HG02973 (cell line): Measurements from ENCODE around the gene HHAT.
A peak's percentile ranks its signal among the peaks of the same experiment; 100 is the strongest.

Experiments used
- ATAC-seq: cut with Tn5 transposase; IDR thresholded peaks from one replicate; pipeline ENCODE4 v1.9.1; 2021; ENCODE audit warnings: moderate library complexity; ENCODE audit not compliant: unreplicated experiment

HHAT gene

GRCh38 chr1:210437111-210437510 is 108.4 kb downstream of the HHAT start:
- no peak for ATAC-seq

DNA sequence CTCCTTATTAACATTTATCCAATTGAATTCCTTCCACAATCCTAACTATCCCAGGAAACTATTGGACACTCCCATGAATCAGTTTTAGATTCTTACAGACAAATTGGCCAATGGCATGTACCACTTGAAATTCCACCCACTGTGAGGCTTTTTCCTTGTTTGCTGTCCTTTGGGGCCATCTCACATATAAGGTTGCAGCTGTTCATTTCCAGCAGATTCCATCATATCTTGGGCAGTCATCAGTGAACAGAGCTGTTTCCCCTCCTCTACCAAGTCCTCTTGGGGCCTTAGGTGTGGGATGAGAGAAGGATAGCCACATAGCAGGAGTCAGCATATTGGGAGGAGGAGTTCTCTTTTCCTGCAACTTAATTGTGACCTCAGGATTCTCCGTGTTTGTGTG is 109.1 kb downstream of the HHAT start:
- no peak for ATAC-seq

- ATAC-seq: no peak
Observed at GRCh38 chr1:210438928-210439841, 110.5 kb downstream of the HHAT start.

DNA sequence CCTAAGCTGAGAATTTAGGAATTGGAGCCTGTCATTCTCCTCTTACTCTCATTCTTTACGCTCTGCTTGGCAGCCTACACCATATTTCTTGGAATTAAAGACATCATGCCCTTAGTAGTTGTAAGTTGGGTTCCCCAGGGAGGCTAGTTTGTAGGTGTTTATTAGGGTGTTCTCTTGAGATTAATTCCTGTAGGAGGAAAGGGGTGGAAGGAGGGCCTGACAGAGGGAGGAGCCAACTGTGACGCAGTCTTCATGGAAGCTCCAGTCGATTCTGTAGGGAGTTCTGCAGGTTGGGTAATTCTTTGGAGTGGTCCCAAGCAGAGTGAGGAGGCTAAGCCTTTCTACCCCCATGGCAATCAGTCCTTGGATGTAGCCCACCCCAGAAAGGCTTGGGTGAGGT is 111.4 kb downstream of the HHAT start:
- no peak for ATAC-seq

DNA sequence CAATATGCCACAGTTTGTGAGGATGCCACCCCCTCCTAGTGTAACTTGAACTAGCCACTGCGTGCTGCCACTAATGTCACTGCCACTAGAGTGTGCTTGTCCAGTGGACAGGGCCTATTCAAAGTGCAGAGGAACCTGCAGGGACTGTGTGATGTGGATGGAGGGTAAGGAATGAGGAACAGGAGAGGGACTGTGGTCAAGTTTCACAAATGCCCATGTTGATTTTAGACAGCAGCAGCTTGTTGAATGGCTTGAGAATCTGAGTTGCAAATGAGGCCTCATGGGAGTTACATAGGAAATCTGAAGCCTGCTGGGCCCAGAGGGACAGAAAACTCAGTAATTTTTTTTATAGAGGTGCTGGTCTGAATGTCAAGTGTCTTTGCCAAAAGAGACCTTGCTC is 112.3 kb downstream of the HHAT start:
- ATAC-seq: no peak

DNA sequence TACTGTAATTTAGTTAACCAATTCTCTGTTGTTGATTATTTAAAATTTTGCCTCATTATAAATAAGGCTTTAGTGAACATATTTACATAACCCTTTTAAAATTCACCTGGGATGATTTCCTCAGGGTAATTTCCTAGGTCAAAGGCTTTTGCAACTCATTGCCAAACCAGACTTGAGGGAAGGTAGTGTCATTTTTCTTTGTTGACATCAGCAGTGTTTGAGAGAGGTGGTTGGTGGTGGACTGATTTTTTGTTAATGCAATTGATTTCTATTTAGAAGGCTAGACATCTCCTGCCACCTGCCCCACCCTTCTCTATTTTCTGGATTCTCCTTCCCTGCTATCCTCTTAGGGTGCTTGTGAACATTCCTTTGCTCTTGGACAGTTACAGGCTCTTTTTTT is 116.8 kb downstream of the HHAT start:
- ATAC-seq: no peak

- no peak for ATAC-seq
Observed at GRCh38 chr1:210445931-210446330, 117.2 kb downstream of the HHAT start.

DNA sequence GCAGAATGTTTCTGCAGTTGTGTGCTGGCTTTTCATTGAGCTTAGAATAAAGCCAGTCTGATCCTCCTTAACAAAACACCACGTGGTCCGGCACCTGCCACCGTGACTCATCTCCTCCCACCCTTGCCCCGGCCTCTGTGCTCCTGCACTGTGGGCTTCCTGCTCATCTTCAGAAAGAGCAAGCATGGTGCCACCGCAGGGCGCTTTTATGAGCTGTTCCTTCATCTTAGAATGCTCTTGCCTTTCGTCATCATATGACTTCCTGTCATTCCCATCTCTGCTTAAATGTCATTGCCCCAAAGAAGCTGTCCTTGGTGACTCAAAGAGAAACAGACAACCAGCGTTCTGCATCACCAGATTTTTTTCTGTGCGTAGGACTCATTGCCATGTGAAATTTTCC is 117.8 kb downstream of the HHAT start:
- peak; percentile 67 for ATAC-seq

- no peak for ATAC-seq
Observed at GRCh38 chr1:210447456-210448057, 118.9 kb downstream of the HHAT start.

DNA sequence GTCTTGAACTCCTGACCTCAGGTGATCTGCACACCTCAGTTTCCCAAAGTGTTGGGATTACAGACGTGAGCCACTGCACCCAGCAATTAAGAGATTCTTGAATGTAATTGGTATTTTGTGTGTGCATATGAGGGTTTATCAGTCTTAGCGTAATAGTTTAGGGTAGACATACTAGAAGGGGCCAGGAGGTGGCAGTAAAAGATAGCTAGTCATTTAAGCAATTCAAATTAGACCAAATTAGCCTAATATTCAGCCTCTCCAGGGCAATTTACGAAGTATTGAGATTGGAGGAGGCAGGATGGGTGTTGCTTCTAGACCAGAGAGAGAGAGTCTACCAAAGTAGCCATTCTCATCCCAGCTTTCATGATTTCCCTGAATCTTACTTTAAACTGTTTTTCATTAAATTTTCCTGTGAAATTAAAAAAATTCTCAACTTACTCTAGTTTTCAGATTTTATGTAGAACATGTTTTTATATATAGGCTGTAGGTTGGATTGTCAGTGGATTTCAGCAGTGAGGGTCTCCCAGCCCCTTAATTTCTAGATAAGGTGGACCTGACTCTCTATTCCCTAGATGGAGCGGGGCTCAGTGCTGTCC is 119.7 kb downstream of the HHAT start:
- ATAC-seq: no peak

DNA sequence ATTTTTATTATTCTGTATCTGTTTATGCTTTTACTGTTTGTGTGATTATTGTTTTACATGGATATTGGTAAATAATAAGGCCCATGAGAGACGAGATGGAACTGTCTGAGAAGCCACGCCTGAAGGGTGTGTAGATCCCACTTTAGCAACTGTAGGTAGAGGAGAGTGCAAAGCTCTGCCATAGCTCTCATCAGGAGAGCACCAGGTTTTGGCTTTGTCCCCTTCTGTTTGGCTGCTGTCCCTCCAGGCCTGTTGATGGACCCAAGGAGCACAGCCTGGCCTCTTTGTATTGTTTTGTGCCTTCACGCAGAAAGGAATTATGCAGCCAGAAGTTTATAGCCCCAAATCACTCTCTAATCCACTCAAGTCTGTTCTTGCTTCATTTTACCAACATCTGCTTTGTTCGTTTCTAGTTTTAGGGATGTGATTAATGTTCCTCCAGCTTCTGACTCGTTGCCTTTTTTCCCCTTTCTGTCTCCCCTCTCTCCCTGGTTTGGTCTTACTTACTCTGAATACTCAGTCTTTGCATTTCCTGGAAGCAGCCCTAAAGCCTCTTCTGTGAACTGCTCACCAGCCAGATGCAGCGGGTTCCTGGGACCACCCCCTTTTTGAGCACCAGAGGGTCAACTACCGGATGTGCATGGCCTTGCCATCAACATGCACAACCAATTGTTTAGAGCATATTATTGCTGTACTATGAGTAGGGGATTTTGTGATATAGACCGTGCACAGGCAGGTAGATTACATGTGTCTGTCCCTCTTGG is 127.3 kb downstream of the HHAT start:
- ATAC-seq: no peak

- ATAC-seq: no peak
Observed at GRCh38 chr1:210456731-210457255, 128.1 kb downstream of the HHAT start.

DNA sequence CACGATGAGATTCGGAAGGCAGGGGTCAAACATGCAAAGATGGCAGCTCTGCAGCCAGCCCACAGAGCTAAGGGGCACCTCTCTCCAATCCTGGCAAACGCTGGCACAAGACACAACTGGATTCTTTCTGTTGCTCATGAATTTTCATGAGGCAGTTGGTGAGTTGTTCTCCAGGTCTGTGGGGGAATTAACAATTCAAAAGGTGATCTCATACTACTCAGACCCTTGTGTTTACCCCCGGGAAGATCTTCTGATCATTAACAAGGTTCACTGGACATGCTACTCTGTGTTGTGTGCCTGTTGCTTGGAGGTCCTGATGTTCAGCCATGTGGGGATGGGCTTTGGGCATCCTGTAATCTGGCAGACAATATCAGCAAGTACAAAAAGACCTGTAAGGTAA is 128.9 kb downstream of the HHAT start:
- ATAC-seq: no peak

DNA sequence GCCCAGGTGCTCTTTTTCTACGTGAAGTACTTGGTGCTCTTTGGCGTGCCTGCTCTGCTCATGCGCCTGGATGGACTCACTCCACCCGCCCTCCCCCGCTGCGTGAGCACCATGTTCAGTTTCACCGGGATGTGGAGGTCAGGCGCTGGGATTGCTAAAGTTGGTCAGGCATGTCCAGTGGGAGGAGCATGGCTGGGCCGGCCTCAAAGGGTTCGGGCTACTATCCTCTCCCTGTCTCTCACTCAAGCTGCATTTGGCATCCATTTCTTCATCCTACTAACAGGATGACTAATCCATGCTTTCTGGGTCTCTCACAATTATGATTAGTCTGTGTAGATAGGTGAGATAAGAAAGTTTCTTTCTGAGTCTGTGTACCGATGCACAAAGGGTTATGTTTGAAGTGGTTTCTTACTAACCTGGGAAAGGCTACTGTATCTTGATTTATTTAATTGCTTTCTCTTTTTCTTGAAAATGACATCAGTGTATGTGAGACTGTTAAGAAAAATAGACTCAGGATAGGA is 135.9 kb downstream of the HHAT start:
- ATAC-seq: no peak

GRCh38 chr1:210465150-210465549 is 136.4 kb downstream of the HHAT start:
- ATAC-seq: no peak

DNA sequence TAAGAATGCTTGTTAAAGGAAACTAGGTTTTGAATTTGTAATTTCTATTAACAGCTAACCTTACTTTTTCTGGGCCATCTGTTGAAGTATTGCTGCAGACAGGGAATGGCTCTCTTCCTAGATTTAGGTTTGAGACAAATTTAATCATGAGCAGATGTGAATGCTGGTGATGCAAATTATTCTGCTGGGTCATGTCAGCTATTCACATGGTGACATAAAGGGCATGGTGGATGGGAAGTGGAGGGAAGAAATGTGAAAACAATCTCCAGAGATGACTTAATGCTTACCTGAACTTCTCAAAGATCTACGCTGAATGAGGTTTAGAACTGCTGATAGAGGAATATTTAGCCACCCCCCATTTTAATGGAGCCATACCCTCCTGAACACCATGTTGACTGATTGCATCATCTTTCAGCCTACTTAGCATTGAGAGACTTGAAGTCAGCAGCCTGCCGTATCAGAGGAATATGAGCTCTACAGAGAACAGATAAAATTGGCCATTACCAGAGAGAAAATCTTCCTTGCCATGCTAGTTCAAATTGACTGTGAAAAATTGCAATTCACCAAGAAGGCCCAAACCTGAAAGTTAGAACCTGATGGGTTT is 138.8 kb downstream of the HHAT start:
- ATAC-seq: no peak

DNA sequence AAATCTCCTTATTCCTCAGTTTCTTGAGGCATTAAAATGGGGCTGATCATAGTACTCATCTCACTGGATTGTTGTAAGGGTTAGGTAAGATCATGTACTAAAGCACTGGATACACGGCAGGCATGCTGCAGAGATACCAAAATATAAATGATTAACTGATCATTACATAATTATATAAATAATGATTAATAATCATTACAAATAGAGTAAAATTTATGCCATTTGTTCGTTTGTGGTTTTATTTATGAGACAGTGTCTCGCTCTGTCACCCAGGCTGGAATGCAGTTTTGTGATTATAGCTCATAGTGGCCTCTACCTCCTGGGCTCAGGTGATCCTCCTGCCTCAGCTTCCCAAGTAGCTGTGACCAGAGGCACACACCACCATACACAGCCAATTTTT is 140.7 kb downstream of the HHAT start:
- no peak for ATAC-seq

- no peak for ATAC-seq
Observed at GRCh38 chr1:210475321-210475720, 146.6 kb downstream of the HHAT start.

DNA sequence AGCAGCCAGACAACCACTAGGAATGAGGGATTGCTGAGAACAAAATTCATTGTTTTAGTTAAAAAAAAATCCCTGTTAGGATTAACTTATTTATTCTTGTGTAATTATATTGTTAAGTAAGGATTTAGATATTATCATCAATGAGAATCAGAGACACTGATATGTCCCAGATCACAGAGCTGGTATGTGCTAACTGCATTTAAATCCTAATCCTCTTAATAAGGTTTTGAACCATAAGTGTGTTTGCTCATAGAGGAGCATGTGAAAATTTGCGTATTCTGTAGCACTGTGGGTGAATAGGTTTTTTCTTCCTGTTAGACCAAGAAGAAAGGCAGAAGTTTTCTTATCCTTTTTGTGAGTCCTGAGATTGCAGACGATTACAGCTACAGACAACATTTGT is 147.1 kb downstream of the HHAT start:
- no peak for ATAC-seq

DNA sequence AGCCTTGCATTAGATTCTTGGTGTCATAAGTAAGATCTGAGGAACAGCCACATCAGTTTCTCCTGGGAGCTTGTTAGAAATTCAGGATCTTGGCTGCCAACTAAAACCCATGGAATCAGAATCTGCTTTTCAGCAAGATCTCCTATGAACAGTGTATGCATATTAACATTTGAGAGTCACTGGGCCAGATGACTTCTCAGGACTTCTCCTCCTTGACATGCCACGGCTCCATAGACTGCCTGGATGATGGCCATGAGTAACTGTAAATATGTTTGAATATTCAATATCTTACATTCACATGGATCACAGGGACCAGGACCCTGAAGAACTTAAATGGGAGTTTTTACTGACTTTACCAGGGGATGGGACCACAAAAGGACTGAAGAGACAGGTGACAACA is 148.0 kb downstream of the HHAT start:
- ATAC-seq: no peak
